ENCODE measurements around the gene PTP4A1. TPM values are rescaled to one million over a fixed set of nuclear protein-coding genes. Genes with fewer than 3 reads are reported as not detected.

Gene PTP4A1
- total and polyA plus RNA-seq, 2 of the 13 experiments (the other 11 are each of a cell fraction or from before 2014, with no cell fraction given) = 141 to 376 TPM

DNA sequence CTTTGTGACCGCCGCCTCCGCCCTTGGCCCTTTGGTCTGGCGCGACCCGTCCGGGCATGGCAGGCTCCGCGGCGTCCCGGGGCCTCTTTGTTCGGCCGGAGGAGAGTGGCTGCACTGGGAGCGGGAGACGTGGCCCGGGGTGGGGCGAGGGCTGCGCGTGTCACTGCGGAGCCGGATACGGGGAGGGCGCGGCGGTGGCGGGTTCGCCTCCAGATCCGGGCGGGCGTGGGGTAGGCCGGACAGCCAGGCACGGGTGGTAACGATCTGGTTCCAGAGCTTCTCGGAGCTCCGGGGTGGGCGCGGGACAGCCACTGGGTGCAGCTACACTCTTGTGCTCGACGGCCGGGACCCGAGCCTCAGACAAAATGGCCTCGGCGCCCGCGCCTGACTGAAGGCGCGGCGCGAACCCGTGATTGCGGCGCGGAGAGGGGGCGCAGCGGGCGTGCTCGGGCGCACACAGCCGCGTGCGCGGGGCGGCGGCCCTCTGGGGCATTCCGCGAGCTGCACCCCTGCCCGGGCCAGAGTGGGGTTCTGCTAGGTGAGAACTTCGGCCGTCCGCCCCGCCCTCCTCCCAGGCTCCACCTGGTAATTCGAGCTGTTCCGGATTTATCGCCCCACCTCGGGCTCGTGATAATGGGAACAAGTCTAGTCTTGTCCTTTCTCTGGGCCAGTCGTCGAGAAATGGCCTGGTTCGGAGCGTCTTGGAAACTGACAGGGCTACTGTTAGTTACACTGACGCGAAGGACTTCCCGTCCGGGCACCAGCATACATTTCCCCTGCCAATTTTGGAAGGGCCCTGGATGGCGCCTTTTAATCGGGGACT, 1.0 kb downstream of the PTP4A1 start (continued):
- TF ChIP-seq, protein P1, sequence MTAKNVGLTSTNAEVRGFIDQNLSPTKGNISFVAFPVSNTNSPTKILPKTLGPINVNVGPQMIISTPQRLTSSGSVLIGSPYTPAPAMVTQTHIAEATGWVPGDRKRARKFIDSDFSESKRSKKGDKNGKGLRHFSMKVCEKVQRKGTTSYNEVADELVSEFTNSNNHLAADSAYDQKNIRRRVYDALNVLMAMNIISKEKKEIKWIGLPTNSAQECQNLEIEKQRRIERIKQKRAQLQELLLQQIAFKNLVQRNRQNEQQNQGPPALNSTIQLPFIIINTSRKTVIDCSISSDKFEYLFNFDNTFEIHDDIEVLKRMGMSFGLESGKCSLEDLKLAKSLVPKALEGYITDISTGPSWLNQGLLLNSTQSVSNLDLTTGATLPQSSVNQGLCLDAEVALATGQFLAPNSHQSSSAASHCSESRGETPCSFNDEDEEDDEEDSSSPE (CRISPR knock-in tag; IDR thresholded peaks at IDR 0.05) = peak; percentile 66
- TF ChIP-seq ZNF775 (CRISPR knock-in tag; IDR thresholded peaks at IDR 0.05; ENCODE audit: borderline replicate concordance) (no peak), CBX1 (IDR thresholded peaks at IDR 0.05; ENCODE audit: low read depth) (peak; percentile 27), HNRNPLL (IDR thresholded peaks at IDR 0.05; ENCODE audit: low read depth, low read length, poor library complexity, severe bottlenecking) (peak; percentile 69), NRL (CRISPR knock-in tag; IDR thresholded peaks at IDR 0.05; ENCODE audit: borderline replicate concordance) (no peak; the same call in 1 of the 2 replicates), ESRRA (CRISPR knock-in tag; IDR thresholded peaks at IDR 0.05; ENCODE audit: low read depth) (peak; percentile 64), PHF20 (CRISPR knock-in tag; IDR thresholded peaks at IDR 0.05) (peak; percentile 72)
- TF ChIP-seq, protein P2, sequence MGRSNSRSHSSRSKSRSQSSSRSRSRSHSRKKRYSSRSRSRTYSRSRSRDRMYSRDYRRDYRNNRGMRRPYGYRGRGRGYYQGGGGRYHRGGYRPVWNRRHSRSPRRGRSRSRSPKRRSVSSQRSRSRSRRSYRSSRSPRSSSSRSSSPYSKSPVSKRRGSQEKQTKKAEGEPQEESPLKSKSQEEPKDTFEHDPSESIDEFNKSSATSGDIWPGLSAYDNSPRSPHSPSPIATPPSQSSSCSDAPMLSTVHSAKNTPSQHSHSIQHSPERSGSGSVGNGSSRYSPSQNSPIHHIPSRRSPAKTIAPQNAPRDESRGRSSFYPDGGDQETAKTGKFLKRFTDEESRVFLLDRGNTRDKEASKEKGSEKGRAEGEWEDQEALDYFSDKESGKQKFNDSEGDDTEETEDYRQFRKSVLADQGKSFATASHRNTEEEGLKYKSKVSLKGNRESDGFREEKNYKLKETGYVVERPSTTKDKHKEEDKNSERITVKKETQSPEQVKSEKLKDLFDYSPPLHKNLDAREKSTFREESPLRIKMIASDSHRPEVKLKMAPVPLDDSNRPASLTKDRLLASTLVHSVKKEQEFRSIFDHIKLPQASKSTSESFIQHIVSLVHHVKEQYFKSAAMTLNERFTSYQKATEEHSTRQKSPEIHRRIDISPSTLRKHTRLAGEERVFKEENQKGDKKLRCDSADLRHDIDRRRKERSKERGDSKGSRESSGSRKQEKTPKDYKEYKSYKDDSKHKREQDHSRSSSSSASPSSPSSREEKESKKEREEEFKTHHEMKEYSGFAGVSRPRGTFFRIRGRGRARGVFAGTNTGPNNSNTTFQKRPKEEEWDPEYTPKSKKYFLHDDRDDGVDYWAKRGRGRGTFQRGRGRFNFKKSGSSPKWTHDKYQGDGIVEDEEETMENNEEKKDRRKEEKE (IDR thresholded peaks at IDR 0.05) = no peak
- TF ChIP-seq, protein P3, sequence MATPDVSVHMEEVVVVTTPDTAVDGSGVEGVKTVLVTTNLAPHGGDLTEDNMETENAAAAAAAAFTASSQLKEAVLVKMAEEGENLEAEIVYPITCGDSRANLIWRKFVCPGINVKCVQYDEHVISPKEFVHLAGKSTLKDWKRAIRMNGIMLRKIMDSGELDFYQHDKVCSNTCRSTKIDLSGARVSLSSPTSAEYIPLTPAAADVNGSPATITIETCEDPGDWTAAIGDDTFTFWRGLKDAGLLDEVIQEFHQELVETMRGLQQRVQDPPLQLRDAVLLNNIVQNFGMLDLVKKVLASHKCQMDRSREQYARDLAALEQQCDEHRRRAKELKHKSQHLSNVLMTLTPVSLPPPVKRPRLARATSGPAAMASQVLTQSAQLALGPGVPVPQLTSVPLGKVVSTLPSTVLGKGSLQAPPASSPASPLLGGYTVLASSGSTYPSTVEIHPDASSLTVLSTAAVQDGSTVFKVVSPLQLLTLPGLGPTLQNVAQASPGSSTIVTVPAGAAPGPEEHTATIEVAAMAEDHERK (CRISPR knock-in tag; IDR thresholded peaks at IDR 0.05; ENCODE audit: low read depth) = no peak
- TF ChIP-seq, protein P4, sequence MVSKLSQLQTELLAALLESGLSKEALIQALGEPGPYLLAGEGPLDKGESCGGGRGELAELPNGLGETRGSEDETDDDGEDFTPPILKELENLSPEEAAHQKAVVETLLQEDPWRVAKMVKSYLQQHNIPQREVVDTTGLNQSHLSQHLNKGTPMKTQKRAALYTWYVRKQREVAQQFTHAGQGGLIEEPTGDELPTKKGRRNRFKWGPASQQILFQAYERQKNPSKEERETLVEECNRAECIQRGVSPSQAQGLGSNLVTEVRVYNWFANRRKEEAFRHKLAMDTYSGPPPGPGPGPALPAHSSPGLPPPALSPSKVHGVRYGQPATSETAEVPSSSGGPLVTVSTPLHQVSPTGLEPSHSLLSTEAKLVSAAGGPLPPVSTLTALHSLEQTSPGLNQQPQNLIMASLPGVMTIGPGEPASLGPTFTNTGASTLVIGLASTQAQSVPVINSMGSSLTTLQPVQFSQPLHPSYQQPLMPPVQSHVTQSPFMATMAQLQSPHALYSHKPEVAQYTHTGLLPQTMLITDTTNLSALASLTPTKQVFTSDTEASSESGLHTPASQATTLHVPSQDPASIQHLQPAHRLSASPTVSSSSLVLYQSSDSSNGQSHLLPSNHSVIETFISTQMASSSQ (IDR thresholded peaks at IDR 0.05; ENCODE audit: low read depth) = 0 out of 2 replicates have a peak, but pooled peaks have one; percentile 51
- TF ChIP-seq, protein P4 (CRISPR knock-in tag; IDR thresholded peaks at IDR 0.05; ENCODE audit: borderline replicate concordance) = no peak; the same call in 1 of the 2 replicates
- TF ChIP-seq, protein P5, sequence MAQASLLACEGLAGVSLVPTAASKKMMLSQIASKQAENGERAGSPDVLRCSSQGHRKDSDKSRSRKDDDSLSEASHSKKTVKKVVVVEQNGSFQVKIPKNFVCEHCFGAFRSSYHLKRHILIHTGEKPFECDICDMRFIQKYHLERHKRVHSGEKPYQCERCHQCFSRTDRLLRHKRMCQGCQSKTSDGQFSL (CRISPR knock-in tag; IDR thresholded peaks at IDR 0.05) = 0 out of 2 replicates have a peak, but pooled peaks have one; percentile 30
- TF ChIP-seq, protein P6, sequence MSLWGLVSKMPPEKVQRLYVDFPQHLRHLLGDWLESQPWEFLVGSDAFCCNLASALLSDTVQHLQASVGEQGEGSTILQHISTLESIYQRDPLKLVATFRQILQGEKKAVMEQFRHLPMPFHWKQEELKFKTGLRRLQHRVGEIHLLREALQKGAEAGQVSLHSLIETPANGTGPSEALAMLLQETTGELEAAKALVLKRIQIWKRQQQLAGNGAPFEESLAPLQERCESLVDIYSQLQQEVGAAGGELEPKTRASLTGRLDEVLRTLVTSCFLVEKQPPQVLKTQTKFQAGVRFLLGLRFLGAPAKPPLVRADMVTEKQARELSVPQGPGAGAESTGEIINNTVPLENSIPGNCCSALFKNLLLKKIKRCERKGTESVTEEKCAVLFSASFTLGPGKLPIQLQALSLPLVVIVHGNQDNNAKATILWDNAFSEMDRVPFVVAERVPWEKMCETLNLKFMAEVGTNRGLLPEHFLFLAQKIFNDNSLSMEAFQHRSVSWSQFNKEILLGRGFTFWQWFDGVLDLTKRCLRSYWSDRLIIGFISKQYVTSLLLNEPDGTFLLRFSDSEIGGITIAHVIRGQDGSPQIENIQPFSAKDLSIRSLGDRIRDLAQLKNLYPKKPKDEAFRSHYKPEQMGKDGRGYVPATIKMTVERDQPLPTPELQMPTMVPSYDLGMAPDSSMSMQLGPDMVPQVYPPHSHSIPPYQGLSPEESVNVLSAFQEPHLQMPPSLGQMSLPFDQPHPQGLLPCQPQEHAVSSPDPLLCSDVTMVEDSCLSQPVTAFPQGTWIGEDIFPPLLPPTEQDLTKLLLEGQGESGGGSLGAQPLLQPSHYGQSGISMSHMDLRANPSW (CRISPR knock-in tag; IDR thresholded peaks at IDR 0.05; ENCODE audit: borderline replicate concordance) = no peak
